ENCODE measurements around the gene RBFOX2. TPM values are rescaled to one million over a fixed set of nuclear protein-coding genes. Genes with fewer than 3 reads are reported as not detected.
"Not testable (repeated sequence)": the region's sequence is repeated elsewhere in the genome, so short reads cannot be mapped to it uniquely, and the experiment has no call there.

The RBFOX2 gene, protein sequence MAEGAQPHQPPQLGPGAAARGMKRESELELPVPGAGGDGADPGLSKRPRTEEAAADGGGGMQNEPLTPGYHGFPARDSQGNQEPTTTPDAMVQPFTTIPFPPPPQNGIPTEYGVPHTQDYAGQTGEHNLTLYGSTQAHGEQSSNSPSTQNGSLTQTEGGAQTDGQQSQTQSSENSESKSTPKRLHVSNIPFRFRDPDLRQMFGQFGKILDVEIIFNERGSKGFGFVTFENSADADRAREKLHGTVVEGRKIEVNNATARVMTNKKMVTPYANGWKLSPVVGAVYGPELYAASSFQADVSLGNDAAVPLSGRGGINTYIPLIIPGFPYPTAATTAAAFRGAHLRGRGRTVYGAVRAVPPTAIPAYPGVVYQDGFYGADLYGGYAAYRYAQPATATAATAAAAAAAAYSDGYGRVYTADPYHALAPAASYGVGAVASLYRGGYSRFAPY
- polyA plus RNA-seq (ENCODE audit: insufficient read length) = 143 TPM
- long read RNA-seq, donor 1, full-length matches to known transcripts = 10 of 33 reads
- long read RNA-seq, donor 1, partial matches to known transcripts = 23 of 33 reads
- long read RNA-seq, donor 1, other reads (novel, unspliced or antisense) = 0 of 33 reads
- long read RNA-seq, donor 2, transcript RBFOX2-208 (13 exons, 1,254 nt) = major isoform, 5 of 18 reads
- long read RNA-seq, donor 2, partial matches to known transcripts = 9 of 18 reads
- long read RNA-seq, donor 2, other reads (novel, unspliced or antisense) = 0 of 18 reads
- long read RNA-seq, donor 3, transcript RBFOX2-208 (13 exons, 1,254 nt) = major isoform, 5 of 32 reads
- long read RNA-seq, donor 3, partial matches to known transcripts = 18 of 32 reads
- long read RNA-seq, donor 3, other reads (novel, unspliced or antisense) = 0 of 32 reads
- long read RNA-seq, donor 4, partial matches to known transcripts = 0 of 1 reads
- long read RNA-seq, donor 4, other reads (novel, unspliced or antisense) = 0 of 1 reads
- long read RNA-seq, donor 5, full-length matches to known transcripts = 12 of 41 reads
- long read RNA-seq, donor 5, partial matches to known transcripts = 21 of 41 reads
- long read RNA-seq, donor 5, other reads (novel, unspliced or antisense) = 8 of 41 reads
- long read RNA-seq, donor 6, partial matches to known transcripts = 20 of 30 reads
- long read RNA-seq, donor 6, other reads (novel, unspliced or antisense) = 0 of 30 reads
- long read RNA-seq, donor 7, full-length matches to known transcripts = 16 of 30 reads
- long read RNA-seq, donor 7, partial matches to known transcripts = 14 of 30 reads
- long read RNA-seq, donor 7, other reads (novel, unspliced or antisense) = 0 of 30 reads
- long read RNA-seq, donor 8, partial matches to known transcripts = 17 of 23 reads
- long read RNA-seq, donor 8, other reads (novel, unspliced or antisense) = 0 of 23 reads

DNA sequence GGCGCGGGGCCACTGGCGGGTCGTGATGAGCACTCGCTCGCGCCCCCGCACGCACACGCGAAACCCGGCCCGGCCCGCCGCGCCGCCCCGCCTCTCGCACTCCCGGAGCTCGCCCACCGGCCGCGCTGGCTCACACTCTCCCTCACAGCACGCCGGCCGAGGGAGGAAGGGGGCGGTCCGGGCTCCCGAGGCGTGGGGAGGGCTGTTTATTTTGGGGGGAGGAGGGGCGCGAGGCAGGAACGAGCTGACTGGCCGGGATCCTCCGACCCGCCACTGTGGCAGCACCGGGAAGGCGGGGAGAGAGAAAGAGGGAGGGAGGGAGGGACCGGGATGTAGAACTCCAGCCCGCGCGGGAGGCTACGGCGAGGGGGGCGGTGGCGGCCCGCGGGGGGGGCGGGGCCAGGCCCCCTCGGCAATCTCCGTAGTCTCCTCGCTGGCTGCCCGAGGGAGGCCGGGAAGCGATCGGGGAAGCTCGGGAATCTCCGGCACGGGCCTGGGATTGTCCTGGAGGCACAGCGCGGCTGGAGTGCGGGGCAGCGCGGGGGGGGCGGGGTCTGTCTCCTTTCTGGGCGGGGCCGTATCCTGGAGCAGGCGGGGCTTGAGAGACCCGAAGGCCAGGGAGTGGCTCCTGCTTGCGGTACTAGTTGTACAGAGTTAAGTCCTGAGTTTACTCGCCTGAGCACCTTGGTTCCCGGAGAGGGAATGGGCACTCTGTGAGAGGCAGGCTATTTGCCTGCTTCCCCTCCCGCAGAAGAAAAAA is at the start of gene RBFOX2:
RBFOX2 (minus strand) TSS at position 179 of the 760 bp plus-strand sequence. CDS start 399 bp downstream, outside the sequence.
- peak; percentile 95 for DNase-seq

DNA sequence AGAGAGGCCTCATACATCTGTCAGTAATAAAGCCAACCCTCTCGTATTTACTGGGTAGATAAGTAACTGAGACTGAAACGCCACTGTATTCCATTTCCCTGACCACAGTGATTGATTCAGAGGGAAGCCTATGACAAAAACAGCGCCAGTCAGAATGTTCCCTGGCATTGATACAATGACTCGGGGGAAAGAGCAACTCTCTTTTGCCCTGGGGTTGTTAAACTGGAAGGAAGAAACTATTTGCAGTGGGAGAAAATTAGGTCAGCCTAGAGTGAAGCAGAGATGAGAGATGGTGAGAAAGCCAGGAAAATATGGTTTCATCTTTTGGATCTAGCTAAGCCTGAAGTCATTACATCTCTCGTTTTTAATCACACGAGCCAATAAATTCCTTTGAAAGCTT is 48.6 kb upstream of the RBFOX2 start:
- no peak for DNase-seq

DNA sequence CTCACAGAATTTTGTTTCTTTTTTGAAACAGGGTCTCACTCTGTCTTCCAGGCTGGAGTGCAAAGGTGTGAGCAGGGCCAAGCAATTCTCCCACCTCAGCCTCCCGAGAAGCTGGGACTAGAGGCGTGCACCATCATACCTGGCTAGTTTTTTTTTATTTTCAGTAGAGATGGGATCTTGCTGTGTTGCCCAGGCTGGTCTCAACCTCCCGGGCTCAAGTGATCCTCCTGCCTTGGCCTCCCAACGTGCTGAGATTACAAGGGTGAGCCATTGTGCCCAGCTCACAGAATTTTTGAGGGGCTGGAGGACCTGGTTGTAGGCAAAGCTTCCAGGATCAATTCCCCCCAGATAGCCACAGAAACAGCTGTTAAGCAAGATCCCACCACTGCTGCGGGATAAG is 47.1 kb upstream of the RBFOX2 start:
- DNase-seq = no peak

- no peak for DNase-seq
Measured at GRCh38 chr22:36075230-36075629, 46.6 kb upstream of the RBFOX2 start.

DNA sequence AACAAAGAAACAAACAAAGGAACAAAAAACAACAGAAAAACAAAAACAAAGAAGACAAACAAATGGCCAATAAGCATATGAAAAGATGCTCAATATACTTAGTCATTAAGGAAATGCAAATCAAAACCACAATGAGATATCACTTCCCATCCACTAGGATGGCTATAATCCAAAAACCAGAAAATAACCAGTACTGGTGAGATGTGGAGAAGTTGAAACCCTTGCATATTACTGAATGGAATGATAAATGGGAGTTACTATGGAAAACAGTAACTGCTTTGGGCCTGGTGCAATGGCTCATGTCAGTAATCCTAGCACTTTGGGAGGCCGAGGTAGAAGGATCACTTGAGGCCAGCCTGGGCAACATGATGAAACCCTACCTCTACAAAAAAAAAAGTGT is 44.9 kb upstream of the RBFOX2 start:
- no peak for DNase-seq

- DNase-seq = not testable (repeated sequence)
Measured at GRCh38 chr22:36070645-36071044, 42.0 kb upstream of the RBFOX2 start.

DNA sequence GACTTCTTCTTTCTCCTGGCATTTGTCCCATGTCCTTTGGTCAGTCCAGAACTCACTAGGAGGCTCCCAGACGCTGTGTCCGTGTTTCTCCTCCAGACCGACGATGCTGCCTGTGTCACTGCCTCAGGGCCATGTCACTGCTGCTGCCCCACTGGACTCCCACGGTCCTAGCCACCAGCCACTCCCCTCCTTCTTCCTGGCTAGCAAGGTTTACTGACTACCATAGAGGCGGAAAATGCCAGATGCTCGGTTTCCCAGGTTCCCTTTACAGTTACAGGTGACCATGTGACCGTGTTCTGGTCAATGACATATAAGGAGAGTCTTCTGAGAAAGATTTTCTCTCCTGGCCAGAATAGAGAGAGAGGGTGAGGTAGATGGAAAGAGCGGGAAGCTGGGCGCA is 40.7 kb upstream of the RBFOX2 start:
- no peak for DNase-seq

- DNase-seq = no peak
Measured at GRCh38 chr22:36068776-36069344, 40.2 kb upstream of the RBFOX2 start.

DNA sequence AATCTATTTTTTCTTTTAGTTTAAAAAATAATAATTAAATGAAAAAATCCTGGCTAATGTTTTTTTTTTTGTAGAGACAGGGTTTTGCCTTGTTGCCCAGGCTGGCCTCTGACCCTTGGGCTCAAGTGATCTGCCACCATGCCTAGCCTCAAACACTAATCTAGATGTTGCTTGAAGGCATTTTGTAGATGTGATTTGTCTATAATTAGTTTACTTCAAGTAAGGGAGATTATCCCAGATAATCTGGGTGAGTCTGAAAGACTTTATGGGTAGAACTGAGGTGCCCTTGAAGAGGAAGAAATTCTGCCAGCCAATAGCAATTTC is 38.6 kb upstream of the RBFOX2 start:
- no peak for DNase-seq

DNA sequence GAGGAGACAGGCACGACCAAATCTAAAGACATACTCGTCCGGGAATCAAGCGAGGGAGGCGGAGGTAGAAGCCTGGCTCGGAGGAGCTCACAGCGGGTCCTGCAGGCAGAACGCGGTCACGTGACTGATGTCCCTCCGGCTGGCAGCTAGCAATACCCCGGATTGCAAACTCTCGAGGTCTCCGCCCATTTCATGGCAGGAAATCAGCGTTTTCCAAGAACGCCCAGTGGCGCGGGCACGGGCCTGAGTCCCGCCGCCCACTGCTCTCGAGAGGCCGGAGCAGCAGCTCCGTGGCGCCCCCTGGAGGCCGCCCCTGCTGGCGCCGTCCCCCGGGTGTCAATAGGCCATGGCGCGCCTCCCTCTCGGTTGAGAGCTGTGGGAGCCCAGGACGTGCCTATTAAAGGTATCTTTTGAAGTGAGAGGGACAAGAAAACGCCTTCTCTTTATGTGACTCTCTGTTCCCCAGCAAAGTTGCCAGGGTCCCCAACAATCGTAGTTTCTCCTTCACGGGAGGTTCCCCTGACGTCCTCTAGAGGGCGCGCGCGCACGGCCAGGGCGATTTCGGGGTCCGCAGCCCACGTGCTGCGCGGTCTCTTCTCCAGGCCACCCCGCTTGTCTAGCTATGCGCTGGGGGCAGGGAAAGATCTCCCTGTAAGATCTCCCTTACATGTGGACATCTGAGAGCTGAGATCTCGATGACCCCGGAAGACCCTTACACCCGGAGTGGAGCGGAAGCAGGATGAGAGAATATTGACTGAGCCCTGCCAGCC is 37.3 kb upstream of the RBFOX2 start:
- DNase-seq = peak; percentile 84

DNA sequence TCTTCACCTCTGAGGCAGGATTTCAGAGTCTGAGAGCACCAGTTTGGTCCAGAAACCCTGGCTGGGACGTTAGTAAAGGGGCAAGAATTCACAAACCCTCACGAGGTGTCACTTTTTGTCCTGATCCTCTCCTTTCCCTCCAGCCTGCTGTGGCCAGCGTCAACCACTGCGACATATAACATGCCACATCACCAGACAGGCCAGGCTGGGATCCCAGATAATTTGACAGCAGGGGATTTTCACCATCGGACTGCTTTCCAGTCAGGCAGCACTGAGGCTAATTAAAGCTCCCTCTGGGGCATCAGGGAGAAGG is 36.8 kb upstream of the RBFOX2 start:
- no peak for DNase-seq

- DNase-seq = no peak
Measured at GRCh38 chr22:36064358-36064757, 35.7 kb upstream of the RBFOX2 start.

DNA sequence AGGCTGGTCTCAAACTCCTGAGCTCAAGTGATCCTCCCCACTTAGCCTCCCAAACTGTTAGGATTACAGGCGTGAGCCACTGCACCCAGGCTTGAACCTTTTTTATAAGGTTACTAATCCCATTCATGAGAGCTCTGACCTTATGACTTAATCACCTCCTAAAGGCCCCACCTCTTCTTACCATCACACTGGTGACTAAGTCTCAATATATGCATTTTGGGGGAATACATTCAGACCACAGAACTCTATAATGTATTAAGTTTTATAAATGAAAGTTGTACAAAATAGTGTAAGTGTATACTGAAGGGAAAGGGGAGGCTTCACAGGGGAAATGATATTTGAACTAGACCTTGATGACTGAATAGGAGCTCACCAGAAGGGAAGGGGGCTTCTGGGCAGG is 28.4 kb upstream of the RBFOX2 start:
- no peak for DNase-seq

GRCh38 chr22:36055376-36056295 is 27.0 kb upstream of the RBFOX2 start:
- DNase-seq = no peak

- not testable (repeated sequence) for DNase-seq
Measured at GRCh38 chr22:36054446-36054845, 25.8 kb upstream of the RBFOX2 start.

DNA sequence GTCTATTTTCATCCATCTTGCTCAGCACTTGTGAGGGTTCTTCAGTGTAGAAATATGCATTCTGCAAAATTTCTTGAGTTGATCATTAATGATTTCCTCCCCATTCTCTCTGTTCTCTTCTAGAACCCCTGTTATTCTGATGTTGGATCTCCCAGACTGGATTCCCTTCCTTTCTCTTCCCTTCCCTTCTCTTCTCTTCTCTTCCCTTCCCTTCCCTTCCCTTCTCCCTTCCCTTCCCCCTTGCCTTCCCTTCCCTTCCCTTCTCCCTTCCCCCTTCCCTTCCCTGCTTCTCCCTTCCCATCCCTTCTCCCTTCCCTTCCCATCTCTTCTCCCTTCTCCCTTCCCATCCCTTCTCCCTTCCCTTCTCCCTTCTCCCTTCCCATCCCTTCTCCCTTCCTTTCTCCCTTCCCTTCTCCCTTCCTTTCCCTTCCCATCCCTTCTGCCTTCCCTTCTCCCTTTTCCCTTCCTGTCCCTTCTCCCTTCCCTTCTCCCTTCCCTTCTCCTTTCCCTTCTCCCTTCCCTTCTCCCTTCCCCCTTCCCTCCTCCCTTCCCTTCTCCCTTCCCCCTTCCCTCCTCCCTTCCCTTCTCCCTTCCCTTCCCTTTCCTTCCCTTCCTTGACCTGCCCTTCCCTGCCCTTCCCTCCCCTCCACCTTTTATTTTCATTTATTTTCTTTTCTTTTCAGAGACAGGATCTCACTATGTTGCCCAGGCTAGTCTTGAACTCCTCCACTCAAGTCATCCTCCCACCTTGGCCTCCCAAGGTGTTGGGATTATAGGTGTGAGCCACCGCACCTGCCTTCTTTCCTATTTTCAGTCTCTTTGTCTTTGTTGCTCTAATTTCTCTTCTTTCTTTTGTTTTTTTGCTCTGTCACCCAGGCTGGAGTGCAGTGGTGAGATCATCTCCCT is 24.9 kb upstream of the RBFOX2 start:
- DNase-seq = no peak

DNA sequence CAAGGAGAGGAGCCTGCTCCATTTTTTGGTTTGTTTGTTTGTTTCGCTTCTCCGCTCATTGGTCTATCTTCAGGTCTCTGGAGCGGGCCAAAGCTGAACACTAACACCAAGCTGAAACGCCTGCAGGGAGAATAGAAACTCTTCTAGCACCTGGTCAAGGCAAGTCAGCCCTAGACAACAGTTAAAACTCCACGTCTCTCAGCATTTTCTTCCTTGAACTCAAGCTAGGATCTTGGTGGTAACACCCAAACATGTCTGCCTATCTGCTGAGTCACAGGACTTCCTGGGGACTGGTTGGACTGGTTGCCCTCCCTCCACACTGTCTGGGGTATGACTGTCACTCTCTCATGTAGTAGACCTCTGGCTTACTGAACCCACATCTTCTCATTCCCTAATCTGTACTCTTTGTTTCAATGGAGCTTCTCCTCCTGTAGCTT is 23.9 kb upstream of the RBFOX2 start:
- no peak for DNase-seq

- no peak for DNase-seq
Measured at GRCh38 chr22:36049678-36049997, 21.0 kb upstream of the RBFOX2 start.

All from left kidney (tissue), 8 donors.